ENCODE data around the gene KRT14.
A peak's percentile ranks its signal among the peaks of the same experiment; 100 is the strongest.
"Not testable (repeated sequence)": the region's sequence is repeated elsewhere in the genome, so short reads cannot be mapped to it uniquely, and the experiment has no call there.

KRT14 gene

DNA sequence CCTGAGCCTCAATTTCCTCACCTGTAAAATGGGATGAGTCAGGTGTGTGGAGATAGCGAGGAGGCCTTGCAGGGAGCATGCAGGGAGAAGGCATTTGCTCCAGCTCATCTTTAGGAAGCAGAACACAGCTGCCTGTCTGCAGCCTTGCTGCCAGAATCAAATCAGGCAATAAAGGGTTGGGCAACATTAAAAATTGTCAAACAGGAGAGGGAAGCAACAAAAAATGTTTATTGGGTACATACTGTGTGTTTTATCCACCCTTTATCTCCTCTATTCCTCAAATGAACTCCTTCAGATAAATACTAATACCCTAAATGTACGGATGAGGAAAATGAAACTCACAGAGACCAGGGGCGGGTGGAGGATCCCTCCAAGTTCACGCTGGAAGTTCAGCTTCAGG lies 13.6 kb upstream of the KRT14 start:
- no peak for DNase-seq

DNA sequence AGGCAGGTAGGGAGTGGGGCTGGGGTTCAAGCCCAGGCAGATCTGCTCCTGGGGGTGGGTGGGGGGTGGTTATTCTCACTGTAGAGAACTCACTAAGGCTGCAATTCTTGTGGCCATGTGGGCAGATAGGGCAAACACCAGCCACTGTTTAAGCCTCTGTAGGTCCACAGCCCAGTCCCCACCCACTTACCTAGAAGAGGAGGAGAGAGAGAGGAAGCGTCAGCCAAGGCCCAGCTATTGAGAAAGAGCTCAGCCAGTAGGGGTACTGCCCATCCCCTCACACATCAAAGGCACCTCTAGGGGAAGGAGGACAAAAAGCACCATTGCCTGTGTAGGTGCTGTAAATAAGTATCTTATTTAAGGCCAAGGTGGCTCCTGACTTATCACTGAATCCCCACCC lies 13.0 kb upstream of the KRT14 start:
- no peak for DNase-seq

DNA sequence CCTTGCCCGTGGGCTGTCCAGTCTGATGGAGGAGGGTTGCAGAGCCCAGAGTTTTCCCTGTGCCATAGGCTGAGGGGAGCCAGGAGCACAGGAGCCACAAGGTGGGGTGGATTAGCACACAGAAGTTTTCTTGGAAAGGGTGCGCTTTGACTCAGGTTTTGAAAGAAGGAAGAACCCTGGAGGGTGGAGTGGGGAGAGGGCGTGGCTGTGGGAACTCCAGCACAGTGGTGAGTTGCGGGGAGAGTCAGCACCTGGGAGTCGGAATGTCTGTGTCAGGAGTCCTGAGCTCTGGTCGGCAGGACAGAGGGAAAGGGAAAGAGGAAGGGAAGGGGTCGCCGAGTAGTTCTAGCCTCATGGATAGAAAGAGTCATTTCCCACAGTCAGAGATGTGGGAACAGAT lies 8.9 kb upstream of the KRT14 start:
- no peak for DNase-seq

GRCh38 chr17:41594363-41594915 lies 7.7 kb upstream of the KRT14 start:
- no peak for DNase-seq

- DNase-seq, result no peak
These were observed 6.7 kb upstream of the KRT14 start for GRCh38 chr17:41593306-41593981.

DNA sequence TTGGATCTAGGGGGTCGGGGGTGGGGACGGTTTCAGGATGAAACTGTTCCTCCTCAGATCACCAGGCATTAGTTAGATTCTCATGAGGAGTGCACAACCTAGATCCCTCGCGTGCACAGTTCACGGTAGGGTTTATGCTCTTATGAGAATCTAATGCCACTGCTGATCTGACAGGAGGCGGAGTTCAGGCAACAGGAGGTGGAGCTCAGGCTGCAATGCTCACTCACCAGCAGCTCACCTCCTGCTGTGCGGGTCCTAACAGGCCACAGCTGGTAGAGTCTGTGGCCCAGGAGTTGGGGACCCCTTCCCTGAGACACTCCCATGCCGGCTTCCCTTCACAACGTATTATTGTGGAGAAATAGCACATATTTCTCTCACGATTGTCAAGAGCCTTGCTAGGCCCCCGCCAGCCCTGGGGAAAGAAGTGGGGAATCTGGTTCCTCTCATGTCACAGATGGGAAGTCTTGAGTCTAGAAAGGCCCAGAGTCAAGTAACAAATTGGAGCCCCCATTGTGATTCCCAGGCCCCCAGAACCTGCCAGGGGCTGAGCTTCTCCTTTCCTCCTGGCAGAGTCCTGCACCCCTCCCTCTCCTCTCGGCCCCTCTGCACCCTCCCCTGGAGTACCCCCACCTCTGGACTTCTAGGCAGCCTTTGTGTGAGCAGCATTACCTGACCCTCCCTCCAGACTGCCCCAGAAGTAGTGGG lies 6.1 kb upstream of the KRT14 start:
- no peak for DNase-seq

GRCh38 chr17:41589301-41589700 lies 2.6 kb upstream of the KRT14 start:
- DNase-seq, result no peak

DNA sequence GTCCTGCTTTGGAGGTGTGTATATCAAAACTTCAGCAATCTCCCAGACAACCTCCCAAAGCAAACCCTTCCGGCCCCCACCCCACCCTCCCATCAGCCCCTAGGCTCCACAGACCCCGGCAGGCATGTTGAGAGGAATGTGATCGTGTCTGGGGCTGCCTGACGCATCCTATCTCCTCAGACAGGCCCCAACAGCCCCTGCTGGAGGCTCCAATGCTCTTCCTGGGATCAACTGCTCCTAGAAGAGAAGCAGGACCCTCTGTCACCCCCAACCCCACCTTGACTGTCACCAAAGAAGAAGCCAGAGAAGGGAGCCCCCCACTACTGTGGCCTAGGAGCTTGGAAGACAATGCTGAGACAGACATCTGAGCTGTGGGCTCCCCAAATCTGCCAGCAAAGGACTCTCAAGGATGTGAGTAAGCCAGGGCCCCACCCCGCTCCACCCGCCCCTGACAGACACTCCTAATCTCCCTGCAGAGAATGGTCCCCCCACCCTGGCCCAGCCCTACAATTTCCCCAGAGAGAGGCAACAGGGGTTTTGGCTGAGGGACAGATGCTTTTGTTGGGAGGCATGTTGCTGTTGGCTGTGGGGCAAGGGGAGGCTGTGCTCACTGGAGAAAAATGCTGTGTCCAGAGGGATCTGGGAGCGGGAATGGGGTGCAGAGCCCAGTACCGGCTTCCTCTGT lies 1.6 kb upstream of the KRT14 start:
- no peak for DNase-seq

DNA sequence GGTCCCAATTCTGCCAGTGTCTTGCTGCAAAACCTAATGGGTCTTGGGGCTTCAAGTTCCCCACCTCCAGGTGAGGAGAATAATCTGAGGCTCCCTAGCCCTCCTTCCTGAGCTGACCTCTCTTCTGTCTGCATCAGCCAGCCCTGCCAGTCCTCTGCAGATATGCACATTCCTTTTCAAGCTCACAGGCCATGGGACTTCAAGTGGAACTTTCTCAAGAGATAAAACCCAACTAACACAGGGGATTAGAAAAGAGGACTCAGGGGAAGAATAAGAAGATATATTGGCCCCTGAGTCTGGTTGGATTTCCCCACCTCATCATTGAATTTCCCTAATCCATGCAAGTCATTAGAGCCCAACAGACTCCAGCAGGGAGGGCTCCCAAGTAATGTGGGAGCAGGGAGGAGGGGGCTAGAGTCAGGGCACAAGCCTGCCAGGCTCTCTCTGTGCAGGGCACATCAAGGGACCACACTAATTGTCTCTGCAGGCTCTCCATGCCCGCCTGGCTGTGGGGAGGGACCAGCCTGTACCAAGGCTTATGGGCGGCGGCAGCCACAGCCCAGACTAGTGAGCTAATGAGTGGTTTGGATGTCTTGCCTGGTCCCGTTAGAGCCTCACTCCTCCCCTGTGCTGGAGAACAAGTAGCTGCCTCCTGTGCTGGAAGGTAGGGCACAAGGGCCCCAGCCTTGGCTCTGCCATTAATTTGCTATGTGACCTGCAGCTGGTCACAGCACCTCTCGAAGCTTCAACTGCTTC lies 1.2 kb downstream of the KRT14 start:
- no peak for DNase-seq

GRCh38 chr17:41584331-41584927 lies 2.3 kb downstream of the KRT14 start:
- not testable (repeated sequence) for DNase-seq

GRCh38 chr17:41583137-41584127 lies 3.3 kb downstream of the KRT14 start:
- DNase-seq, result no peak

- DNase-seq, result not testable (repeated sequence)
These were observed 4.4 kb downstream of the KRT14 start for GRCh38 chr17:41582061-41582968.

DNA sequence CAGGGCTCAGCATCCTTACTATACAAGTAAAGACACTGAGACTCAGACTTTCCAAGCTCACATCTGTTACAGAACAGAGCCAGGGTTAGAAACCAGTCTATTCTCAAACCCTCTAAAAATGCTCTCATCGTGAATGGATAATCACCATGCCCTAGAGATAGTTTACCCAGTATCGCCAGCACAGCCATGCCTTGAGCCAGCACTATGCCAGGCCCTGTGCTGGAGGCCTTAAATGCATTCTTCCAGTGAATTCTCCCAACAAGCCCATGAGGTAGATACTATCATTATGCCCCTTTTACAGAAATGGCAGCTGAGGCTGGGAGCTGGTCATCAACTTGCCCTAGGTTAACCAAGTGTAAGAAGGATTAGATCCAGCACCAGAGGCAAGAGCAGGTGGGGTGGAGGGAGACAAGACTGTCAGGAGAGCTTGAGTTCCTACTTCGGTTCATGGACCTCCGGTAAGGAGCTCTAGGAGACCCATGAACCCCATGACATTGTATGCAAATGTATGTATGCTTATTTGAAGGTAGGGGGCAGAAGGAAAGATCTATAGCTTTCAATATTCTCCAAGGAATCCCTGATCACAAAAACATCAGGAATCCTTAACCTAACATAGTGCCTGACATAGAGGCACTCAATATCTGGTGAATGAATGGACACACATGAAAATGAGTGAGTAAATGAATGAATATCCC lies 5.2 kb downstream of the KRT14 start:
- no peak for DNase-seq

DNA sequence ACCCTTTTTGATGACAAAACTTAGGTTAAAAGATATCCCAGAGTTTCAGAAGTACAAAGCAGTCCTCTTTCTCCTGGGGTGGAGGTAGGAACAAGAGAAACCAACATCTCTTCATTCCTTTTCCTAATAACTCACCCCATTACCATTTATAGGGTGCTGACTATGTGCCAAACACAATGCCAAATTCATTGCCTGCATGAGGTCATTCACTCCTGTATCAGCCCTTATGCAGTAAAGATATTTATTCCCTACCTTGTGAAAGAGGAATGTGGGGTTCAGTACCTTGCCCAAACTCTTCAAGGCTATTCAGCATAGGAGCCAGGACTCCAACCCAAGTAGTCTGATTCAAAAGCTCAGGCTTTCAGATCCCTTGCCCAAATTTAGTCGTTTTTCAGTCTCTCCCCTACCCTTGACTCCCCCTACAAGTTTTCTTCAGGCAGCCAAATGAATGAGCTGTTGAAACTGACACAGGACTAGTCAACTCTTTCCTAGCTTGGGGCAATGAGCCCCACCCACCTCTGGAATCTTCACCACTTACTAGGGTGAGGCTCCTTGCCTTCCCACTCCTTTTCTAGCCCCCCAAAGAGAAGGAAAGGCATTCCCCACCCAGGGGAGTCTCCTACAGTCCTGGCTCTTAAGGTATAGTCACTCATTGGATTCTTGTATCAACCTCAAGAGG lies 5.9 kb downstream of the KRT14 start:
- no peak for DNase-seq

DNA sequence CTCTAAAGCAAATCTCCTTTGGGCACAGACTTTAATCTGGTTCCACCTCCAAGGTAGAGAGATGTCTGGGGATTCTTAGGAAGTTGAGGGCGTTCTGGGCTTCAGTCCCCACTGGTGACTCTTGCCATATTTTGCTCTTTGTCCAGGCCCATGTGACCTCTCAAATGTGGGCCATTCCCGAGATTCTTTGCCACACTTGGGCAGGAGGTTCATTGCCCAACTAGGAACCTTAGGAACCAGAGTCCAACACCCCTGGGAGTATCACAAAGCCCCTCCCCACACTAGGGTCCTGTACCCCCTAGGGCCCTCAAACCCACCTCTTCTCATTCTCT lies 6.5 kb downstream of the KRT14 start:
- no peak for DNase-seq

- DNase-seq, result peak; percentile 63 to 86
These were observed 7.0 kb downstream of the KRT14 start for GRCh38 chr17:41579484-41580243.

DNA sequence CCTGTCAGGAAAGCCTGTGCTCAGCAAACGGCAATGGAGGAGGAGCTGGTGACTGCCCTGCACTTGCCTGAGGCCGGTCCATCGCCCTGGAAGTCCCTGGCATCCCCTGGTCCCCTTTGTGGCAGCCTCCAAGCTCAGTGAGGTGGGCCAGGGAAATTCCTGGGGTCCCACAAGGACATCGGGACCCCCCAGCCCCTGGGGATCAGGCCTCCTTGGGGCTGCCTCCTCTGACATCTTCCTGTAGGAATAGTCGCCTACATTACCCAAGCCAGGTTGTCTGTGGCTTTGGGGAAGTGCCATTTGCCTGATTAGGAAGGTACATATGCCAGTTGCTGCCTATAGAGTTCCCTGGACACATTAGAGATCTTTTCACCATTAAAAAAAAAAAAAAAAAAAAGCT lies 7.7 kb downstream of the KRT14 start:
- no peak for DNase-seq

GRCh38 chr17:41578538-41578937 lies 8.2 kb downstream of the KRT14 start:
- DNase-seq, result no peak

All from NCI-H1930 (cell line).